Mammary epithelial cell (primary cell): ENCODE measurements around the gene PF4V1.

Experiments used
- CTCF ChIP-seq, 2 donors: IDR thresholded peaks in 1 of 2; conservative IDR thresholded peaks in 1 of 2; 2 replicates each; pipeline ENCODE4 v1.5.1; 2011 to 2012; ENCODE audit warnings: inconsistent platforms in 2 of 2, low read length in 2 of 2, mild to moderate bottlenecking in 2 of 2, control low read depth in 1 of 2, low read depth in 1 of 2; ENCODE audit not compliant: insufficient read depth in 1 of 2; ENCODE audit errors: extremely low read depth in 1 of 2
- EZH2 ChIP-seq: IDR thresholded peaks from 2 replicates; pipeline ENCODE4 v1.6.1; 2012; ENCODE audit warnings: low read length, inconsistent platforms, borderline replicate concordance

GRCh38 chr4:73860917-73861316 is 7.8 kb downstream of the PF4V1 start:
- TF ChIP-seq CTCF (conservative IDR thresholded peaks at IDR 0.05 in 1 of 2, IDR thresholded peaks at IDR 0.05 in 1 of 2; ENCODE audit: extremely low read depth in 1 of 2, insufficient read depth in 1 of 2, low read depth in 1 of 2, low read length in 2 of 2) (no peak), EZH2 (no peak)
